Suprapubic skin (tissue), 4 donors: ENCODE data around the gene SULF2.

Experiments
- CTCF ChIP-seq, 2 donors: fragments of 200-600 bp in 1 of 2; fragments of 450-650 bp in 1 of 2; sonication (generic) in 1 of 2; IDR thresholded peaks; one replicate each; pipeline ENCODE4 v1.5.1; 2016 to 2019; ENCODE audit warnings: antibody characterized with exemption in 2 of 2, mild to moderate bottlenecking in 1 of 2, moderate library complexity in 1 of 2
- POLR2A ChIP-seq, 2 donors: fragments of 450-650 bp; IDR thresholded peaks; one replicate each; pipeline ENCODE4 v1.6.1; 2017; ENCODE audit warnings: antibody characterized with exemption in 2 of 2, mild to moderate bottlenecking in 2 of 2, moderate library complexity in 2 of 2
- POLR2AphosphoS5 ChIP-seq, 3 donors: sonication (generic); formaldehyde crosslinking; IDR thresholded peaks; one replicate each; pipeline ENCODE4 v1.6.1; 2017; ENCODE audit warnings: antibody characterized with exemption in 3 of 3

GRCh38 chr20:47717421-47717820, 67.9 kb downstream of the SULF2 start:
- no peak for TF ChIP-seq CTCF (IDR thresholded peaks at IDR 0.05)
- no peak for TF ChIP-seq POLR2AphosphoS5 (IDR thresholded peaks at IDR 0.05)
- no peak for TF ChIP-seq POLR2A (IDR thresholded peaks at IDR 0.05)
